ENCODE data around the gene GPR39. TPM values are rescaled to one million over a fixed set of nuclear protein-coding genes. Genes with fewer than 3 reads are reported as not detected.
"Not testable (repeated sequence)": the region's sequence is repeated elsewhere in the genome, so short reads cannot be mapped to it uniquely, and the experiment has no call there.

Gene GPR39
- polyA plus RNA-seq, 3 donors from 2014 or later, result not detected

DNA sequence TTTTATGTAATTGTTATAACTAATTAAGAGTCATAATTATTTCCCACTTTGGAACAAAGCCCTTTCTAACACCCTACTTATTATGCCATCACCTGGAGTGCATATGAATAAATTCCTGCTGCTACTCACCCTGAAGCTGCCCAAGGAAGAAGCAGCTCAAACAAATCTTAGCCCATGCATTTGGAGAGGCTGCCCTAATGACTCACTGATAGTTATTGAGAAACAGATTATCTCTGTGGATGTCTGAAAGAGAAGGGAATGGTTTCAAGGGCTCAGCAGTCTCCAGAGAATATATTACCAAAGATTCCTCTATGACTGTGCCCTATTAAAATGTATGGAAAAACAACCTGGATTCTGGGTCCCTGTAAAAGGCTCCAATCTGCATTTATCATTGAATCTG lies 81.0 kb downstream of the GPR39 start:
- Mint-ChIP-seq H3K27me3 (ENCODE audit: low read depth in 3 of 3) (no peaks in the 10 kb centered on the region), H3K27ac (no peak overlapping the region), H3K36me3 (no peaks in the 10 kb centered on the region), H3K4me3 (no peak overlapping the region), H3K9me3 (peaks cover 3 to 18% (median 7%) of the 10 kb centered on the region in 6 donors), H3K4me1 (no peaks in the 10 kb centered on the region)
- DNase-seq, result no peak

DNA sequence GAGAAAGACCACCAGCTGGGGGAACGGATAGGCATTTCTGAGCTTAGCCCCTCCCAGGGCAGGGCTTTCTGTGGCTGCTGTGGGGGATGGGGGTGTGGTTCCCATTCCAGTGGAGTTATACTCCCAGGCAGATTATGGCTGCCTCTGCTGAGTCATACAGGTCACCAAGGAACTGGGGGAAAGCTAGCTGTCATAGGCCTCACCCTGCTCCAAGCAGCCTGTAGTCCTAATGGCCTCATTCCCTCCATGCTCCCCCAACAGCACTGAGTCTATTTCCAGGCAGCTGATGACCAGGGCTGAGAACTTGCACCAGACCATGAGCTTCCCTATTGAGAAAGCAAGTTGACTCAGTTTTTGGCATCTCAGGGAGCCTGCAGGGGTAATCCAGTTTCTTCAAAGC lies 87.1 kb downstream of the GPR39 start:
- Mint-ChIP-seq H3K9me3 (peaks cover 11 to 32% (median 23%) of the 10 kb centered on the region in 6 donors), H3K4me1 (no peaks in the 10 kb centered on the region), H3K27ac (no peak overlapping the region), H3K4me3 (no peak overlapping the region), H3K36me3 (no peaks in the 10 kb centered on the region), H3K27me3 (ENCODE audit: low read depth in 3 of 3) (peaks cover 1 to 4% (median 2%) of the 10 kb centered on the region in 3 donors)
- no peak for DNase-seq

DNA sequence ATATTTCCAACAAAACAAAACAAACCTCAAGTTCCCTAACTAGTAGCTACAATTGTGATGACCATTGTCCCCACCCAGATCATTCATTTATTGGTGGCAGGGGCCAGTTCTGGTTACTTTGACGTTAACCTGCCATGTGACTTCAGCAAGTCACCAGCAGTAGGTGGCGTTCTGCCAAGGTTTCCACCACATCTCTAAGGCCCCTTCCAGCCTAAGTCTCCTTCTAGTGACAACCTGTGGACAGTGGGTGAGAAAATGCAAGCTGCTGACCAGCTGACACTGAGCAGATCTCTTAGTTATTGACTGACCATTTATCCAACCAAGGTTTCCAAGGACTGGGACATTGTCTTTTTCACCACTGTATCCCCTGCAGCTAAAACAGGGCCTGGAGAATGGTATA lies 98.4 kb downstream of the GPR39 start:
- H3K27me3 Mint-ChIP-seq (ENCODE audit: low read depth in 3 of 3), result peaks cover 0 to 4% (median 2%) of the 10 kb centered on the region in 3 donors

DNA sequence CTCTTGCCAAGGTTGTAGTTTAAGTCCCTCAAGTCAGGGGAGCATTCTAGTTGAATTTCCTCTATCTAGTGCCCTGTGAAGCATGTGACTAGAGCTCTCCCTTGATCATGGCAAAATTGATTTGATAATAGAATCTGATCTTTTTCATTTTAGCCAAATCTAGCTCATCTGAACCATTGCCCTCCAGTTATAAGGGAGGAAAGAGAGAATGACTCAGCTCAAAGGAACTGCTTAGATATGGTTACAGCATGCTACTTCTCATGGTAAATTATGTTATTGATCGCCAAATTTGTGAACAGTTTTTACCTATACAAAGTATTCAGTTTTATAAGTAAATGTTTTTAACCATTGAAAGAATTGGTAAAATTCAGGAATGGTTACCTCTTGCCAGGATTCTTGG lies 100.8 kb downstream of the GPR39 start:
- no peak for DNase-seq
- no peaks in the 10 kb centered on the region for H3K4me1 Mint-ChIP-seq
- H3K36me3 Mint-ChIP-seq, result peaks cover 0 to 3% (median 0%) of the 10 kb centered on the region in 3 donors
- H3K27ac Mint-ChIP-seq, result no peak overlapping the region
- H3K27me3 Mint-ChIP-seq (ENCODE audit: low read depth in 3 of 3), result peaks cover 0 to 4% (median 2%) of the 10 kb centered on the region in 3 donors
- no peak overlapping the region for H3K4me3 Mint-ChIP-seq
- H3K9me3 Mint-ChIP-seq, result peaks cover 0 to 14% (median 1%) of the 10 kb centered on the region in 6 donors

More for the DNA sequence above, 98.4 kb downstream of the GPR39 start:
- H3K27ac Mint-ChIP-seq, result no peak overlapping the region
- no peak for DNase-seq
- H3K4me3 Mint-ChIP-seq, result no peak overlapping the region
- H3K4me1 Mint-ChIP-seq, result no peaks in the 10 kb centered on the region
- peaks cover 0 to 12% (median 3%) of the 10 kb centered on the region in 6 donors for H3K9me3 Mint-ChIP-seq
- H3K36me3 Mint-ChIP-seq, result no peaks in the 10 kb centered on the region

DNA sequence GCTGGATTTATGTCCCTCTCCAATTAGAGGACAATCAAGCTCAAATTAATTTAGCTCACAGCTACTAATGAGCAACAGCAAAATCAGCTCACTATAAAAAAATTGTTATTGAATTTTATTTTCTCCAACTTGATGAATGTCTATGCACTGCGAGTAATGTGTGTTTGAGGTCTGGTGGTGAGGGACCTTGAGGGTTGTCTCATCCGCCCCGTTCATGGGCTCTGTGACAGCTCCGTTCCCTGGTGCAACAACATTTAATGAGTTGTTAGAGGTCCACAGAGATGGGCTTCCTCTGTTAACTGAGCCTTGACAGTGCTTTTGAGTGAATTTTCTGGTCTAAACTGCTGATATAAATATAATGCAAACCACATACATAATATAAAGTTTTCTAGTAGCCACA lies 101.7 kb downstream of the GPR39 start:
- Mint-ChIP-seq H3K9me3 (peaks cover 0 to 9% (median 1%) of the 10 kb centered on the region in 6 donors), H3K27me3 (ENCODE audit: low read depth in 3 of 3) (peaks cover 0 to 4% (median 2%) of the 10 kb centered on the region in 3 donors), H3K4me1 (no peaks in the 10 kb centered on the region), H3K36me3 (peaks cover 0 to 3% (median 0%) of the 10 kb centered on the region in 3 donors), H3K27ac (no peak overlapping the region), H3K4me3 (no peak overlapping the region)
- DNase-seq, result no peak

DNA sequence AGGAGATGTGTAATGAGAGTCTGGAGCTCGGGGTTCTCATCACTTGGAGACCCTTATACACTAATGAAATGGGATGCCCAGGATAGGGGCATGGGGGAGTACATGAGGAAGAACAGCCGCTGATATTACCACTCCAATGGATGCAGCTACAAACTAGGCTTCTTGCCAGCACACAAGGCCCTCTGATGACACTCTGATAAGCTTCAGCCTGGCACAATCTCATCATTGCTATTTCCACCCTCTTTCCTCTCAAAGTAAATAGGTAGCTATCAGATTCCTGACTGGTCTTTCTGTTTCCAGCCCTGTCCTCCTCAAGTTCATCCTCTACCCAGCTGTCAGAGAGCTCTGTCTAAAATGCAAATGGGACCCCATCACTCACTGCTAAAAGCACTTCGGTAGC lies 103.0 kb downstream of the GPR39 start:
- no peak for DNase-seq
- no peak overlapping the region for H3K27ac Mint-ChIP-seq
- H3K4me3 Mint-ChIP-seq, result no peak overlapping the region
- peaks cover 0 to 9% (median 2%) of the 10 kb centered on the region in 6 donors for H3K9me3 Mint-ChIP-seq
- peaks cover 0 to 3% (median 0%) of the 10 kb centered on the region in 3 donors for H3K36me3 Mint-ChIP-seq
- H3K4me1 Mint-ChIP-seq, result no peaks in the 10 kb centered on the region
- peaks cover 1 to 4% (median 2%) of the 10 kb centered on the region in 3 donors for H3K27me3 Mint-ChIP-seq (ENCODE audit: low read depth in 3 of 3)

DNA sequence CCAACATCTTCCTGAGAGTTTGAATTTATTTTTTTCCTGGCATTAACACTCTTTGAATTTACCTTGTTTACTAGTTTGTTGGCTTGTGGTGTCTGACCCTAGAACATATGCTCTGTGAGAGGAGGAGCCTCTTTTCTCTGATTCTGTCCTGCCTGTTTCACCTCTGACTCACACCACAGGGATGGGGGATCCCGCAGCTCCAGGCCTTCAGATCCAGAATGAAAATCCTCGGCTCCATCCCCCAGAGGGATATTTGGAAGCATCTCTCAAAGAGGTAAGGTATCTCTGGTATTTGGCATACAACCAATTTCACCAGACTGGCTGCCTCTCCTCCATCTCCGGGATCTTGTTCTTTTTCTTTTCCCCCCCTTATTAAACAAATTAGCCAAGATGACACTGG lies 104.7 kb downstream of the GPR39 start:
- Mint-ChIP-seq H3K36me3 (peaks cover 0 to 3% (median 0%) of the 10 kb centered on the region in 3 donors), H3K9me3 (peaks cover 0 to 9% (median 3%) of the 10 kb centered on the region in 6 donors), H3K4me1 (no peaks in the 10 kb centered on the region), H3K4me3 (no peak overlapping the region), H3K27me3 (ENCODE audit: low read depth in 3 of 3) (peaks cover 1 to 4% (median 2%) of the 10 kb centered on the region in 3 donors), H3K27ac (no peak overlapping the region)
- no peak for DNase-seq

DNA sequence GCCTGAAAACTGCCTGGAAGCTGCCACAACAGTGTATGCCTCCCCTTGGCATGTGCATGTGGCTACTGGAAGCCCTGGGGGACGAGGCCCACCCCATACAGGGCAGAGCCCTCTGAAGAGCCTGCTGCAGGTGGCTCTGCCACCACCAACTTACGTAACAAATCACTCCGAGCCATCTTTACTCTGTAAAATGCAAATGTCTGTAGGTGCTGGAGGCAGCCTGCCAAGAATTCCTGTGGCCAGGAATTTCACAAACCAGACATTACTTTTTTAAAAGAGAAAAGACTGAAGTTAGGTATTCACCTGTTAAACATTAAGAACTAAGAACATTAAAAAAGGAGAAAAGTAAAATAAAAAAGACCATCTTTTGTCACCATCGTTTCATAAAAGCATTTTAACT lies 106.3 kb downstream of the GPR39 start:
- Mint-ChIP-seq H3K4me1 (no peaks in the 10 kb centered on the region), H3K36me3 (peaks cover 0 to 3% (median 0%) of the 10 kb centered on the region in 3 donors), H3K4me3 (no peak overlapping the region), H3K27me3 (ENCODE audit: low read depth in 3 of 3) (peaks cover 1 to 4% (median 2%) of the 10 kb centered on the region in 3 donors), H3K27ac (no peak overlapping the region), H3K9me3 (peaks cover 0 to 11% (median 4%) of the 10 kb centered on the region in 6 donors)
- DNase-seq, result no peak

DNA sequence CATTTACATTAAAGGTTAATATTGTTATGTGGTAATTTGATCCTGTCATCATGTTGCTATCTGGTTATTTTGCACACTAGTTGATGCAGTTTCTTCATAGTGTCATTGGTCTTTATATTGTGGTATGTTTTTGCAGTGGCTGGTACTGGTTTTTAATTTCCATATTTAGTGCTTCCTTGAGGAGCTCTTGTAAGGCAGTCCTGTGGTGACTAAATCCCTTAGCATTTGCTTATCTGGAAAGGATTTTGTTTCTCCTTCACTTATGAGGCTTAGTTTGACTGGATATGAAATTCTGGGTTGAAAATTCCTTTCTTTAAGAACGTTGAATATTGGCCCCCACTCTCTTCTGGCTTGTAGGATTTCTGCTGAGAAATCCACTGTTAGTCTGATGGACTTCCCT lies 120.5 kb downstream of the GPR39 start:
- H3K36me3 Mint-ChIP-seq; H3K27me3 Mint-ChIP-seq (ENCODE audit: low read depth in 3 of 3); H3K27ac Mint-ChIP-seq; H3K4me1 Mint-ChIP-seq; H3K4me3 Mint-ChIP-seq; DNase-seq: not testable (repeated sequence)
- H3K9me3 Mint-ChIP-seq, result peaks cover 3 to 10% (median 5%) of the 10 kb centered on the region in 6 donors

DNA sequence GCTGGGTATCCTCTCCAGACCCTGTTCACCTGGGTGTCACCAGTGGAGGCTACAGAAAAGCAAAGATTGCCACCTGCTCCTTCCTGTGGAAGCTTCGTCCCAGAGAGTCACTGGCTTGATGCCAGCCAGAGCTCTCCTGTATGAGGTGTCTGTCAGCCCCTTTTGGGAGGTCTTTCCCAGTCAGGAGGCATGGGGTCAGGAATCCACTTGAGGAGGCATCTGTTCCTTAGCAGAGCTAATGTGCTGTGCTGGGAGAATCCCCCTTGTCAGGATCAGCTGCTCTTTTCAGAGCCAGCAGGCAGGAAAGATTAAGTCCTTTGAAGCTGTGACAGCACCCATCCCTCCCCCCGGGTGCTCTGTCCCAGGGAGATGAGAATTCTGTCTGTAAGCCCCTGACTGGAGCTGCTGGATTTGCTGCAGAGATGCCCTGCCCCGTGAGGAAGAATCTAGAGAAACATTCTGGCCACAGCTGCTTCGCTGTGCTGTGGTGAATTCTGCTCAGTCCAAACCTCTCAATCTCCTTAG lies 121.8 kb downstream of the GPR39 start:
- H3K4me3 Mint-ChIP-seq, result no peak overlapping the region
- H3K36me3 Mint-ChIP-seq, result no peaks in the 10 kb centered on the region
- H3K27ac Mint-ChIP-seq, result no peak overlapping the region
- H3K9me3 Mint-ChIP-seq, result peaks cover 2 to 14% (median 5%) of the 10 kb centered on the region in 6 donors
- peaks cover 0 to 2% (median 2%) of the 10 kb centered on the region in 3 donors for H3K27me3 Mint-ChIP-seq (ENCODE audit: low read depth in 3 of 3)
- no peak for DNase-seq
- no peaks in the 10 kb centered on the region for H3K4me1 Mint-ChIP-seq

DNA sequence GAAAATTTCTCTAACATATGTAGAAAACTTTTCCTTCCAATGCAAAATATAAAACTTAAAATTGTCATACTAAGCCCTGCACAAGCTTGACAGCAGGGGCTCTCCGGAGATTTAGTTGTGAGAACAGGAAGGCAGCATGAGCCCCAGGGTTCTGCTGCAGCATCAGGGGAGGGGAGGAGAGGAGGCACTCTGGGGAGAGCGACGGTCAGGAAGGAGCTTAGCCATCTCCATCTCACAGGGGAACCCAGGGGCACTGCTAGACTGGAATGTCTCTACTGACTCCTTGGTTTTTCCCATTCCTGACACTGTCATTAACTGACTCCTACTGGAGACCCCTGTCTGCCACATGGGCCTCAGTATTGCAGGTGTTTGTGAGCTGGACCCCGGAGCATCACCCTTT lies 123.6 kb downstream of the GPR39 start:
- H3K4me1 Mint-ChIP-seq, result no peaks in the 10 kb centered on the region
- no peak overlapping the region for H3K27ac Mint-ChIP-seq
- H3K4me3 Mint-ChIP-seq, result no peak overlapping the region
- peaks cover 0 to 14% (median 6%) of the 10 kb centered on the region in 6 donors for H3K9me3 Mint-ChIP-seq
- no peaks in the 10 kb centered on the region for H3K36me3 Mint-ChIP-seq
- no peak for DNase-seq
- peaks cover 0 to 2% (median 2%) of the 10 kb centered on the region in 3 donors for H3K27me3 Mint-ChIP-seq (ENCODE audit: low read depth in 3 of 3)

DNA sequence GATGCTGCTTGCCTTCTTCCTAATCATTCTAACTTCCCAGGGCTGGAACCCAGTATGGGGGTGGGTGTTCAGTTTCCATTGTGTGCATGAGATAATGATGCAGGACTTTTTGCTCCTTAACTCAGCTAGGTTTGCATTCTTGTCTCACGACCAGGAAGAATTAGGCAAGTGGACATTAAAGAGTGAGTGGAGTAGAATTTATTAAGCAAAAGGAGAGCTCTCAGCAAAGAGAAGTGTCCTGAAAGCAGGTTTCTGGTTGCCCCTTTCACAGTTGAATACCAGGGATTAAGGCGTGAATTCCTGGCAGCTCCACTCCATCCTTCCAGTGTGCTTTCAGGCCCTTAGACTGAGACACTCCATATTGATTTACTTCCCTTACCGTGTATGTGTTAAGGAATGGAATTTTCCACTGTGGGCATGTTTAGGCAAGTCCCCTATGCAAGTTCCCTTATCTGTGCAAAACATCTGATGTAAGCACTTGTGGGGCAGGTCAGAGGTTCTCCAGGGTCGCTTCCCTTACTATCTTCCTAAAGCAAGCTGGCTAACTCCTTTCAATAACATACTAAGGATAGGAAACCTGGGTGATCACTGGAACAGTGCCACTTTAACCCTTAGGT lies 126.5 kb downstream of the GPR39 start:
- Mint-ChIP-seq H3K36me3 (no peaks in the 10 kb centered on the region), H3K27me3 (ENCODE audit: low read depth in 3 of 3) (peaks cover 2 to 3% (median 2%) of the 10 kb centered on the region in 3 donors), H3K27ac (no peak overlapping the region), H3K4me1 (no peaks in the 10 kb centered on the region), H3K9me3 (peaks cover 0 to 7% (median 2%) of the 10 kb centered on the region in 6 donors), H3K4me3 (no peak overlapping the region)
- DNase-seq, result no peak

DNA sequence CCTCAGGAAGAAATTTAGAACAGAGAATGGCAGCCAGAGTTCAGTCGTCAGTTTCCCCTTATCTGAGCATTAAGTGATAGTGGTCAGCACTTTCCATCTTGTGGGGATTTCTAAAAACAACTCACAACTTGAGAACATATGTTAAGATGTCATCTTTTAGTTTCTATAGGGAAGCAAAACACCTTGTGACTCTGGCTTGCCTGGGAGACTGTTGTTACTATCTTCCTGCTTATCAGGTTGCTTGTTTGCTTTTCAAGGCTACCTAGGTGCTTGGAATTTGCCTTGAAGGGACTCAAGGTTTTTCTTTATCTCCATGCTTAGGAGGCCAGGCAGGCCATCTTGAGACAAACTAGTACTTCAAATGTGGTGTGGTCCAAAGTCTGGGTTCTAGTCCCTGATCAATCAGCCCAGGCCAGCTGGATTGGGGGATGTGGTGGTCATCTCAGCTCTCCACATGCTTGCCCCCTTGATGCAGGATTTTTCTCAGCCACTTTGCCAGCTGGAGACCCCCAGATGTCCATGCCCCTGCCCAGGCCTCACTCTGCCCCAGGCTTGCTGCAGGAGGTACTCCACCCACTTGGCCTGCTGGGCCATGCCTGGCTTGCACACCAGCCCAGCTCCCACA lies 127.5 kb downstream of the GPR39 start:
- H3K4me3 Mint-ChIP-seq, result no peak overlapping the region
- H3K27me3 Mint-ChIP-seq (ENCODE audit: low read depth in 3 of 3), result peaks cover 2 to 4% (median 3%) of the 10 kb centered on the region in 3 donors
- H3K36me3 Mint-ChIP-seq, result no peaks in the 10 kb centered on the region
- peaks cover 0 to 7% (median 3%) of the 10 kb centered on the region in 6 donors for H3K9me3 Mint-ChIP-seq
- H3K4me1 Mint-ChIP-seq, result no peaks in the 10 kb centered on the region
- no peak for DNase-seq
- no peak overlapping the region for H3K27ac Mint-ChIP-seq

DNA sequence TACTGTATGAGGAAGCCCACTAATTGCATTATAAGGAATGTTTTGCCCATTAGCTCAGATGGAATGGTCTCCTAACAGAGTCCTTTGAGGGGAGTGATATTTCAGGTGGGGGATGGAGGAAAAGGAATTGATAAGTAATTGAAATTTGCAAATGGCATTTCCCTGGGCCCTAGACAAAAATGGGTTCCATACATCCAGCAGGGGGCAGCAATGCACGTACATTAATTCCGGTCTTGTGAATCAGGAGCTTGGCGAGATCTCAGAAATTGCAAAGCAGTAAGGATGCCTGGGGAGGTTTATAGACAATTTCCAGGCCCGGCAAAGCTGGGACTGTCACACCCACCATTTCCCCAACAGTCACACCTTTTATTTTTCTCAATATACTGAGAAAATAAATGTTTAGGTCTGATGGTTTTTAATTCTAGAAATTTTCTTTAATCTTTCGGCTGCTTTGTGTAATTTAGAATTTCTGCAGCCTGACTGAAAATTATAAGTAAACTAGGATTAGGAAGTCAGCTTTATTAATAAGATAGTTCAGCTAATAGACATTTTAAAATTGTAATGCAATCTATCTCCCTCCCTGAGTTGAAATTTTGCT lies 130.6 kb downstream of the GPR39 start:
- Mint-ChIP-seq H3K36me3 (no peaks in the 10 kb centered on the region), H3K27ac (no peak overlapping the region)
- DNase-seq, result no peak

More for the DNA sequence above, 130.6 kb downstream of the GPR39 start:
- H3K9me3 Mint-ChIP-seq, result peaks cover 0 to 7% (median under 1%) of the 10 kb centered on the region in 6 donors
- no peaks in the 10 kb centered on the region for H3K4me1 Mint-ChIP-seq
- H3K27me3 Mint-ChIP-seq (ENCODE audit: low read depth in 3 of 3), result peaks cover 2 to 3% (median 2%) of the 10 kb centered on the region in 3 donors
- no peak overlapping the region for H3K4me3 Mint-ChIP-seq

All from immature natural killer cell (primary cell).